GM23338 (cell line): ENCODE measurements around the gene UBE2QL1.

Experiments used
- CREB1 ChIP-seq: fragments of 250-450 bp; sonication (Bioruptor Pico); IDR thresholded peaks from 2 replicates; pipeline ENCODE4 v1.5.0; 2020; ENCODE audit warnings: low read depth, mild to moderate bottlenecking, moderate library complexity
- EZH2 ChIP-seq: fragments of 200-600 bp; sonication (generic); IDR thresholded peaks from one replicate; pipeline ENCODE4 v1.8.0; 2017; ENCODE audit warnings: antibody characterized with exemption, mild to moderate bottlenecking, low read depth; ENCODE audit not compliant: unreplicated experiment
- EZH2phosphoT487 ChIP-seq: fragments of 200-600 bp; sonication (generic); IDR thresholded peaks from one replicate; pipeline ENCODE4 v1.8.1; 2018; ENCODE audit warnings: antibody characterized with exemption; ENCODE audit not compliant: unreplicated experiment
- JUNB ChIP-seq: IDR thresholded peaks from one replicate; pipeline ENCODE4 v1.6.1; 2016; ENCODE audit warnings: antibody characterized with exemption; ENCODE audit not compliant: unreplicated experiment
- NANOG ChIP-seq: IDR thresholded peaks from 2 replicates; pipeline ENCODE4 v1.6.1; 2016; ENCODE audit warnings: antibody characterized with exemption, borderline replicate concordance
- POLR2AphosphoS5 ChIP-seq: IDR thresholded peaks from 2 replicates; pipeline ENCODE4 v1.6.1; 2016; ENCODE audit warnings: antibody characterized with exemption, low read depth
- STAT1 ChIP-seq: IDR thresholded peaks from one replicate; pipeline ENCODE4 v1.6.1; 2016; ENCODE audit warnings: antibody characterized with exemption; ENCODE audit not compliant: unreplicated experiment
- ZNF114 ChIP-seq: fragments of 250-450 bp; sonication (Bioruptor Pico); IDR thresholded peaks from 2 replicates; pipeline ENCODE4 v1.5.0; 2020; ENCODE audit warnings: mild to moderate bottlenecking, moderate library complexity
- TF ChIP-seq, protein P1 (sequence below), 2 experiments: fragments of 200-600 bp in 1 of 2; sonication (generic) in 1 of 2; conservative IDR thresholded peaks; 2 replicates each; pipeline versions ENCODE4 v1.5.1 to v1.6.1; 2016 to 2017; ENCODE audit warnings: antibody characterized with exemption in 2 of 2, low read depth in 2 of 2, mild to moderate bottlenecking in 2 of 2, moderate library complexity in 1 of 2
- TF ChIP-seq, protein P2 (sequence below): IDR thresholded peaks from 2 replicates; pipeline ENCODE4 v1.6.1; 2016; ENCODE audit warnings: antibody characterized with exemption
- TF ChIP-seq, protein P3 (sequence below): IDR thresholded peaks from one replicate; pipeline ENCODE4 v1.6.1; 2018; ENCODE audit warnings: antibody characterized with exemption; ENCODE audit not compliant: unreplicated experiment

DNA sequence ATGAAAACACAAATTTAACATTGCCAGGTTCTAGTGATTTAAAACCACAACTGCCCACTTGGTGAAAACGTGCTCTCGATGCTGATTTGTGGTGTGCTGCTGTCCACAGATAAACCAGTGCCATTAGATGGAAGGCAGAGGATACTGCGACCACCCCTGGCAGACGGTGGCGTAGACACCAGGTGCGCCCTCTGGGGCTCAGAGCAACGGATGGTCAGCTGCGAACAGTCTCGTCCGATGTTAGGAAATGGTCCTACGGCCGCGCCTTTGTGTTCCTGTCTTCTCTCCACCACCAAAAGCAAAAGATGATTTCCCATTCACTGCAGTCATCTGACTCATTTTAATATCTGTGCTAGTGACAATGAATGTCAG lies 43.2 kb downstream of the UBE2QL1 start:
- TF ChIP-seq POLR2AphosphoS5 (no peak), EZH2 (no peak), NANOG (no peak), EZH2phosphoT487 (no peak), CREB1 (no peak), STAT1 (no peak), ZNF114 (no peak), JUNB (no peak)
- TF ChIP-seq, protein P1, sequence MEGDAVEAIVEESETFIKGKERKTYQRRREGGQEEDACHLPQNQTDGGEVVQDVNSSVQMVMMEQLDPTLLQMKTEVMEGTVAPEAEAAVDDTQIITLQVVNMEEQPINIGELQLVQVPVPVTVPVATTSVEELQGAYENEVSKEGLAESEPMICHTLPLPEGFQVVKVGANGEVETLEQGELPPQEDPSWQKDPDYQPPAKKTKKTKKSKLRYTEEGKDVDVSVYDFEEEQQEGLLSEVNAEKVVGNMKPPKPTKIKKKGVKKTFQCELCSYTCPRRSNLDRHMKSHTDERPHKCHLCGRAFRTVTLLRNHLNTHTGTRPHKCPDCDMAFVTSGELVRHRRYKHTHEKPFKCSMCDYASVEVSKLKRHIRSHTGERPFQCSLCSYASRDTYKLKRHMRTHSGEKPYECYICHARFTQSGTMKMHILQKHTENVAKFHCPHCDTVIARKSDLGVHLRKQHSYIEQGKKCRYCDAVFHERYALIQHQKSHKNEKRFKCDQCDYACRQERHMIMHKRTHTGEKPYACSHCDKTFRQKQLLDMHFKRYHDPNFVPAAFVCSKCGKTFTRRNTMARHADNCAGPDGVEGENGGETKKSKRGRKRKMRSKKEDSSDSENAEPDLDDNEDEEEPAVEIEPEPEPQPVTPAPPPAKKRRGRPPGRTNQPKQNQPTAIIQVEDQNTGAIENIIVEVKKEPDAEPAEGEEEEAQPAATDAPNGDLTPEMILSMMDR (conservative IDR thresholded peaks at IDR 0.05; ENCODE audit: low read depth in 2 of 2), result no peak; a peak in 1 of 4 replicates
- TF ChIP-seq, protein P2, sequence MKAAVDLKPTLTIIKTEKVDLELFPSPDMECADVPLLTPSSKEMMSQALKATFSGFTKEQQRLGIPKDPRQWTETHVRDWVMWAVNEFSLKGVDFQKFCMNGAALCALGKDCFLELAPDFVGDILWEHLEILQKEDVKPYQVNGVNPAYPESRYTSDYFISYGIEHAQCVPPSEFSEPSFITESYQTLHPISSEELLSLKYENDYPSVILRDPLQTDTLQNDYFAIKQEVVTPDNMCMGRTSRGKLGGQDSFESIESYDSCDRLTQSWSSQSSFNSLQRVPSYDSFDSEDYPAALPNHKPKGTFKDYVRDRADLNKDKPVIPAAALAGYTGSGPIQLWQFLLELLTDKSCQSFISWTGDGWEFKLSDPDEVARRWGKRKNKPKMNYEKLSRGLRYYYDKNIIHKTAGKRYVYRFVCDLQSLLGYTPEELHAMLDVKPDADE, result no peak
- TF ChIP-seq, protein P3, sequence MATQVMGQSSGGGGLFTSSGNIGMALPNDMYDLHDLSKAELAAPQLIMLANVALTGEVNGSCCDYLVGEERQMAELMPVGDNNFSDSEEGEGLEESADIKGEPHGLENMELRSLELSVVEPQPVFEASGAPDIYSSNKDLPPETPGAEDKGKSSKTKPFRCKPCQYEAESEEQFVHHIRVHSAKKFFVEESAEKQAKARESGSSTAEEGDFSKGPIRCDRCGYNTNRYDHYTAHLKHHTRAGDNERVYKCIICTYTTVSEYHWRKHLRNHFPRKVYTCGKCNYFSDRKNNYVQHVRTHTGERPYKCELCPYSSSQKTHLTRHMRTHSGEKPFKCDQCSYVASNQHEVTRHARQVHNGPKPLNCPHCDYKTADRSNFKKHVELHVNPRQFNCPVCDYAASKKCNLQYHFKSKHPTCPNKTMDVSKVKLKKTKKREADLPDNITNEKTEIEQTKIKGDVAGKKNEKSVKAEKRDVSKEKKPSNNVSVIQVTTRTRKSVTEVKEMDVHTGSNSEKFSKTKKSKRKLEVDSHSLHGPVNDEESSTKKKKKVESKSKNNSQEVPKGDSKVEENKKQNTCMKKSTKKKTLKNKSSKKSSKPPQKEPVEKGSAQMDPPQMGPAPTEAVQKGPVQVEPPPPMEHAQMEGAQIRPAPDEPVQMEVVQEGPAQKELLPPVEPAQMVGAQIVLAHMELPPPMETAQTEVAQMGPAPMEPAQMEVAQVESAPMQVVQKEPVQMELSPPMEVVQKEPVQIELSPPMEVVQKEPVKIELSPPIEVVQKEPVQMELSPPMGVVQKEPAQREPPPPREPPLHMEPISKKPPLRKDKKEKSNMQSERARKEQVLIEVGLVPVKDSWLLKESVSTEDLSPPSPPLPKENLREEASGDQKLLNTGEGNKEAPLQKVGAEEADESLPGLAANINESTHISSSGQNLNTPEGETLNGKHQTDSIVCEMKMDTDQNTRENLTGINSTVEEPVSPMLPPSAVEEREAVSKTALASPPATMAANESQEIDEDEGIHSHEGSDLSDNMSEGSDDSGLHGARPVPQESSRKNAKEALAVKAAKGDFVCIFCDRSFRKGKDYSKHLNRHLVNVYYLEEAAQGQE, result no peak
